ENCODE measurements around the gene B9D2.
"Not testable (repeated sequence)": the region's sequence is repeated elsewhere in the genome, so short reads cannot be mapped to it uniquely, and the experiment has no call there.

B9D2 gene

DNA sequence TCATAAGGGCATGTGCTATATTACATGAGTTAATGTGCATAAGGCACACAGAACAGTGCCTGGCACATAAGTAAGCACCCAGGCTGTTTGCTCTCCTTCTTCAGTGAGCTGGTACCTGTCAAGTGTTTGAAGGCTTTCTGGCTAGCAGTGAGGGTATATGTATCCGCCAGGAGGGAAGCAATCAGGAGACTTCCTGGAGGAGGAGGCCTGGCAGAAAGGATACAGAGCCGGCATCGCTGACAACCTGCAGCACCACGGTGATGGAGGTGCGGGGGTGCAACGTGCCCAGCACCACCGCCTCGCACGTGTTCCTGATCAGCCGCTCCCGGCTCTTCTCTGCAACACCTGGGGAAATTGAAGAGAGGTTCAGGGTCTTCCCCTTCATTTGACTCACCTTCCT lies 27.7 kb upstream of the B9D2 start:
- H3K4me3 ChIP-seq (replicated peaks in 1 of 2; ENCODE audit: low read depth in 2 of 2, low read length in 2 of 2): no peak overlapping the region
- TF ChIP-seq CTCF (IDR thresholded peaks at IDR 0.05; ENCODE audit: low read depth, low read length): no peak
- no peak for DNase-seq (ENCODE audit: low read depth in 2 of 2)

- no peak for TF ChIP-seq CTCF (IDR thresholded peaks at IDR 0.05; ENCODE audit: low read depth, low read length)
- DNase-seq (ENCODE audit: low read depth in 2 of 2): peak in 1 of 2 donors; percentile 59
- H3K4me3 ChIP-seq (replicated peaks in 1 of 2; ENCODE audit: low read depth in 2 of 2, low read length in 2 of 2): no peak overlapping the region
These were observed 22.5 kb upstream of the B9D2 start for GRCh38 chr19:41386442-41386841.

GRCh38 chr19:41384351-41384750 lies 20.4 kb upstream of the B9D2 start:
- DNase-seq (ENCODE audit: low read depth in 2 of 2): no peak
- H3K4me3 ChIP-seq (replicated peaks in 1 of 2; ENCODE audit: low read depth in 2 of 2, low read length in 2 of 2): no peak overlapping the region
- no peak for TF ChIP-seq CTCF (IDR thresholded peaks at IDR 0.05; ENCODE audit: low read depth, low read length)

- DNase-seq (ENCODE audit: low read depth in 2 of 2); H3K4me3 ChIP-seq (replicated peaks in 1 of 2; ENCODE audit: low read depth in 2 of 2, low read length in 2 of 2): not testable (repeated sequence)
These were observed 17.6 kb upstream of the B9D2 start for GRCh38 chr19:41381536-41381935.

DNA sequence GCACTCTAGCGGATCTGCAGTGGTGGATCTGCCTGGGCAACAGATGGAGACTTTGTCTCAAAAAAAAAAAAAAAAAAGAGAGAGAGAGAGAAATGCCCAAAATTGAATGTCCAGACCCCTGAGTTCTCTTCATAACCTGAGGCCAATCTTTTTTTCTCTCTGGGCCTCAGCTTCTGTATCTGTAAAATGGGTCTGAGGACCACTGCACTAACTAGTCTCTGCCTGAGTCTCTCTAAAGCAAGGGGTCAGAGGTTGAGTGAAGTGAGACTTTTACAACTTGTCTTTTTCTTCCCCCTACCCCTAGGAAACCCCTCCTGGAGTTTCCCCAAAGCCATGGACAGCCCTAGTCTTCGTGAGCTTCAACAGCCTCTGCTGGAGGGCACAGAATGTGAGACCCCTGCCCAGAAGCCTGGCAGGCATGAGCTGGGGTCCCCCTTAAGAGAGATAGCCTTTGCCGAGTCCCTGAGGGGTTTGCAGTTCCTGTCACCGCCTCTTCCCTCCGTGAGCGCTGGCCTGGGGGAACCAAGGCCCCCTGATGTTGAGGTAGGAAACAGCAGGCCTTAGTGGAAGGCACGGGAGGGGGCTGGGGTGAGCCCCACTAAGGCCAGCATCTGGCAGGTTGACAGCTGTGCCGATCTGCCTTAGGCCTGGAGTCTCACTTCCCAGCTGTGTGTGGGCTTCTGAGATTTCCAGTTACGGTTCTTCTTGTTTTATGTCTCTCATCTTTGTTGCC lies 14.2 kb upstream of the B9D2 start:
- no peak overlapping the region for H3K4me3 ChIP-seq (replicated peaks in 1 of 2; ENCODE audit: low read depth in 2 of 2, low read length in 2 of 2)
- no peak for TF ChIP-seq CTCF (IDR thresholded peaks at IDR 0.05; ENCODE audit: low read depth, low read length)
- no peak for DNase-seq (ENCODE audit: low read depth in 2 of 2)

GRCh38 chr19:41376998-41377365 lies 13.0 kb upstream of the B9D2 start:
- H3K4me3 ChIP-seq (replicated peaks in 1 of 2; ENCODE audit: low read depth in 2 of 2, low read length in 2 of 2): peak overlapping the region; percentile 58 to 62
- no peak for DNase-seq (ENCODE audit: low read depth in 2 of 2)
- no peak for TF ChIP-seq CTCF (IDR thresholded peaks at IDR 0.05; ENCODE audit: low read depth, low read length)

GRCh38 chr19:41376241-41376997 lies 12.5 kb upstream of the B9D2 start, which contains the start of gene TMEM91:
Gene TMEM91, plus strand, starts transcription at chr19:41376533. Its CDS starts 1,777 bp downstream, at chr19:41378310.
- no peak for TF ChIP-seq CTCF (IDR thresholded peaks at IDR 0.05; ENCODE audit: low read depth, low read length)
- H3K4me3 ChIP-seq (replicated peaks in 1 of 2; ENCODE audit: low read depth in 2 of 2, low read length in 2 of 2): peak within 1 kb of the TSS; percentile 58 to 62
- peak; percentile 42 for DNase-seq (ENCODE audit: low read depth in 2 of 2)

Measured in cardiac fibroblast (primary cell).